K562 (cell line): ENCODE results near the gene SSBP2. TPM values are rescaled to one million over a fixed set of nuclear protein-coding genes. Genes with fewer than 3 reads are reported as not detected.

ENCODE experiments used
- ATAC-seq: fragments of 200-7000 bp; cut with Tn5 transposase; 3 replicates; pipeline ENCODE4 v1.9.1; 2020; ENCODE audit warnings: moderate library complexity
- BruUV-seq: library from RNA; stranded (reverse); fragments of 400-500 nt; replicated peaks from 2 replicates; lab custom pipeline; 2021; lab: Mats Ljungman, UMichigan
- CTCF ChIA-PET: fragments of 300-600 bp; formaldehyde crosslinking; extraction: SDS; loops from one replicate; lab custom pipeline; 2021; ENCODE audit warnings: low intra/inter-chr PET ratio; lab: Yijun Ruan, JAX
- POLR2A ChIA-PET: fragments of 300-600, 350-650 bp; sonication (Branson Sonifier 250); formaldehyde crosslinking; extraction: SDS; loops from one replicate; lab custom pipeline; 2021; ENCODE audit warnings: antibody characterized with exemption, inconsistent platforms; lab: Yijun Ruan, JAX
- DNase-seq, 4 experiments: peaks; one replicate each; pipeline versions ENCODE4 v3.0.0 to v3.0.0-alpha.2; 2011 to 2018; ENCODE audit warnings: low spot score in 3 of 4, mixed read lengths in 3 of 4; ENCODE audit errors: extremely low read depth in 1 of 4
- FAIRE-seq: peaks from 2 replicates; lab custom pipeline; 2011; peaks lifted over from hg19 to GRCh38; lab: Jason Lieb, UNC
- H2AFZ ChIP-seq: 2 replicates; pipeline ENCODE4 v1.6.0; 2011; ENCODE audit warnings: low read depth, low read length, control low read depth, inconsistent platforms
- H3K27ac ChIP-seq: fragments of 200-600 bp; 3 replicates; pipeline ENCODE4 v1.8.0; 2011; ENCODE audit warnings: low read depth, mild to moderate bottlenecking, control low read depth, inconsistent platforms, low read length, moderate library complexity, mixed read lengths; ENCODE audit errors: extremely low read depth
- H3K27me3 ChIP-seq, 2 experiments: fragments of 300-600 bp in 1 of 2; 2 replicates in 1 of 2; 3 replicates in 1 of 2; pipeline versions ENCODE4 v1.6.0 to v1.8.0; 2011; ENCODE audit warnings: inconsistent platforms in 2 of 2, low read length in 2 of 2, mild to moderate bottlenecking in 1 of 2, mixed read lengths in 1 of 2, moderate library complexity in 1 of 2; ENCODE audit not compliant: control insufficient read depth in 2 of 2, insufficient read depth in 2 of 2
- H3K36me3 ChIP-seq: fragments of 300-600 bp; 3 replicates; pipeline ENCODE4 v1.8.0; 2011; ENCODE audit warnings: mild to moderate bottlenecking, low read length, inconsistent platforms; ENCODE audit not compliant: control insufficient read depth, insufficient read depth
- H3K4me1 ChIP-seq, 2 experiments: fragments of 200-600 bp in 1 of 2; replicated peaks in 1 of 2; 2 replicates in 1 of 2; 3 replicates in 1 of 2; pipeline versions ENCODE4 v1.5.1 to v1.8.0; 2011; ENCODE audit warnings: inconsistent platforms in 2 of 2, low read length in 2 of 2, mild to moderate bottlenecking in 1 of 2, mixed read lengths in 1 of 2, moderate library complexity in 1 of 2; ENCODE audit not compliant: control insufficient read depth in 2 of 2, insufficient read depth in 2 of 2
- H3K4me2 ChIP-seq: 2 replicates; pipeline ENCODE4 v1.6.1; 2011; ENCODE audit warnings: low read length, control low read depth, inconsistent platforms, mixed read lengths; ENCODE audit not compliant: insufficient read depth
- H3K4me3 ChIP-seq: fragments of 200-600 bp; sonication (generic), shearing (Covaris generic); 2 replicates; pipeline ENCODE4 v1.5.1; 2016; ENCODE audit warnings: control low read depth, inconsistent platforms
- H3K79me2 ChIP-seq: fragments of 200-600 bp; 3 replicates; pipeline ENCODE4 v1.8.0; 2011; ENCODE audit warnings: low read length, inconsistent platforms; ENCODE audit not compliant: control insufficient read depth, insufficient read depth
- H3K9ac ChIP-seq, 2 experiments: 2 replicates each; pipeline versions ENCODE4 v1.6.0 to v1.6.1; 2011; ENCODE audit warnings: low read depth in 2 of 2, low read length in 2 of 2, control low read depth in 1 of 2, inconsistent platforms in 1 of 2, mild to moderate bottlenecking in 1 of 2, mixed read lengths in 1 of 2; ENCODE audit not compliant: insufficient read depth in 1 of 2
- H3K9me1 ChIP-seq: one replicate; pipeline ENCODE4 v1.6.0; 2011; ENCODE audit warnings: inconsistent platforms, mild to moderate bottlenecking, low read length, moderate library complexity; ENCODE audit not compliant: control insufficient read depth, insufficient read depth
- H3K9me3 ChIP-seq: replicated peaks from 2 replicates; pipeline ENCODE4 v1.5.1; 2011; ENCODE audit warnings: low read depth, low read length, inconsistent platforms; ENCODE audit not compliant: control insufficient read depth, insufficient read depth
- H4K20me1 ChIP-seq: replicated peaks from 2 replicates; pipeline ENCODE4 v1.6.1; 2011; ENCODE audit warnings: low read length, inconsistent platforms, mixed read lengths; ENCODE audit not compliant: control insufficient read depth, insufficient read depth
- CCAR2 ChIP-seq: fragments of 200-400 bp; formaldehyde crosslinking; IDR thresholded peaks from 2 replicates; pipeline ENCODE4 v1.6.1; 2017; ENCODE audit warnings: mild to moderate bottlenecking, low read depth, low read length
- DIDO1 ChIP-seq: fragments of 450-650 bp; IDR thresholded peaks from 2 replicates; pipeline ENCODE4 v1.6.1; 2016; ENCODE audit warnings: low read depth, missing biosample characterization, missing genetic modification characterization
- EP300 ChIP-seq: IDR thresholded peaks from 2 replicates; pipeline ENCODE4 v1.6.1; 2012; ENCODE audit warnings: low read length, improper control_type of control experiment
- HDGF ChIP-seq: fragments of 450-650 bp; IDR thresholded peaks from 2 replicates; pipeline ENCODE4 v1.6.1; 2016
- NELFE ChIP-seq: IDR thresholded peaks from 2 replicates; pipeline ENCODE4 v1.6.1; 2011; ENCODE audit warnings: mild to moderate bottlenecking; ENCODE audit not compliant: insufficient read depth, insufficient read length
- PHF20 ChIP-seq: fragments of 450-650 bp; IDR thresholded peaks from 2 replicates; pipeline ENCODE4 v1.6.1; 2018; ENCODE audit not compliant: partially characterized antibody
- ZBTB17 ChIP-seq: fragments of 450-650 bp; formaldehyde crosslinking; IDR thresholded peaks from 2 replicates; pipeline ENCODE4 v1.4.0; 2020; ENCODE audit warnings: mild to moderate bottlenecking
- ZNF347 ChIP-seq: fragments of 450-650 bp; formaldehyde crosslinking; IDR thresholded peaks from 2 replicates; pipeline ENCODE4 v1.4.0; 2020; ENCODE audit warnings: low read depth, mild to moderate bottlenecking, moderate library complexity
- WGBS: fragments of 100-300 bp; shearing (Covaris generic); methylation state at CpG from one replicate; pipeline ENCODE4 v1.1.6; 2016; ENCODE audit warnings: low coverage, mixed read lengths; ENCODE audit not compliant: insufficient coverage; ENCODE audit errors: missing lambda C conversion rate; 5-methylcytosine and 5-hydroxymethylcytosine counted together
- in situ Hi-C: fragments of 300-500 bp; cut with MboI; formaldehyde crosslinking; loops from 4 replicates; pipeline ENCODE4 v1.15.0; 2018; ENCODE audit warnings: inconsistent platforms, mixed read lengths
- intact Hi-C: fragments of 100-400 bp; cut with micrococcal nuclease; formaldehyde crosslinking; loops from 2 replicates; pipeline ENCODE4 v1.14.2; 2022
- polyA plus RNA-seq, 8 experiments: library from polyadenylated mRNA; depleted of rRNA in 4 of 8; stranded (reverse) in 5 of 8; unstranded in 3 of 8; fragments of >200 nt; fragmentation: Nextera tagmentation in 2 of 8; fragmentation: Illumina TruSeq in 1 of 8; extraction: Ambion mirVana in 2 of 8; extraction: Trizol in 1 of 8; gene quantifications; 2 replicates each; pipeline versions ENCODE4 v1.2.1 to v1.2.3, GENCODE V29; 2011 to 2014; ENCODE audit warnings: inconsistent platforms in 1 of 8, missing spikeins in 1 of 8
- total RNA-seq, 7 experiments: library from RNA; depleted of rRNA in 6 of 7; stranded (reverse); fragments of >200 nt in 6 of 7; fragmentation: Illumina TruSeq in 2 of 7; extraction: Trizol in 2 of 7; gene quantifications; 2 replicates each; pipeline versions ENCODE4 v1.2.1 to v1.2.3, GENCODE V29; 2011 to 2021; ENCODE audit warnings: low replicate concordance in 1 of 7
- TF ChIP-seq, protein P1 (sequence below), 2 experiments: fragments of 450-650 bp in 1 of 2; IDR thresholded peaks; 2 replicates each; pipeline ENCODE4 v1.6.1; 2011 to 2017; ENCODE audit warnings: low read depth in 2 of 2, antibody characterized with exemption in 1 of 2, borderline replicate concordance in 1 of 2, low read length in 1 of 2, mild to moderate bottlenecking in 1 of 2, mixed read lengths in 1 of 2; ENCODE audit not compliant: control insufficient read depth in 1 of 2
- TF ChIP-seq, protein P2 (sequence below), 3 experiments: IDR thresholded peaks in 2 of 3; conservative IDR thresholded peaks in 1 of 3; 2 replicates each; pipeline ENCODE4 v1.5.1; 2011 to 2012; ENCODE audit warnings: low read length in 3 of 3, mild to moderate bottlenecking in 3 of 3, control low read depth in 2 of 3, improper control_type of control experiment in 1 of 3, inconsistent platforms in 1 of 3, low read depth in 1 of 3, mixed read lengths in 1 of 3, moderate library complexity in 1 of 3; ENCODE audit not compliant: insufficient read depth in 2 of 3
- TF ChIP-seq, protein P3 (sequence below): fragments of 450-650 bp; formaldehyde crosslinking; IDR thresholded peaks from 2 replicates; pipeline ENCODE4 v1.4.0; 2020; ENCODE audit warnings: mild to moderate bottlenecking
- TF ChIP-seq, protein P4 (sequence below), 2 experiments: fragments of 150-350 bp in 1 of 2; IDR thresholded peaks; 2 replicates each; pipeline ENCODE4 v1.6.1; 2012 to 2016; ENCODE audit warnings: low read depth in 2 of 2, low read length in 2 of 2, mild to moderate bottlenecking in 1 of 2, moderate library complexity in 1 of 2

Gene SSBP2
- total and polyA plus RNA-seq, 9 of the 15 experiments (the other 6 are each of a cell fraction or from before 2014, with no cell fraction given): 22.3 to 133 (median 42.1) TPM

DNA sequence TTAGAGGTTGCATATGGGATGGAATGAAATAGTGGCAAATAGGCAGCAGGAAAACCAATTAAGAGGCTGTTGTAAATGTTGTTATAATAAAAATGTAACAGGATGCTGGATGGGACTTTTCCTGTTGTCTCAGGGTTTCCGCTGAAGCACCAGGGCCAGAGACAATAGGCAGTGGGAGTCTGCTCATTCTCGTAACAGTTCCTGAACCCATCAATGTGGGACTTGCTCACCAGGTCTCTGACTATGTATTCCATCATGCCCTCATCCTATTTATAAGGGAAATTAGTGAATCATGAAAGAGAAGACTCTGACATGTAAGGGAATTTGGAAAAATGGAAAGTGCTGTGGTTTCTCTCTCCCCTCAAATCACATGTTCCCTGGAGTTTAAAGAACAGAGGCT is 23.5 kb upstream of the SSBP2 start:
- in situ Hi-C loops: no loop called here
- FAIRE-seq (no peak), ATAC-seq (no peak)

More for the DNA sequence above, 23.5 kb upstream of the SSBP2 start:
- Histone ChIP-seq H3K36me3 (no peaks in the 10 kb centered on the region; the same call in 2 of the 3 replicates), H3K9ac (no peak overlapping the region), H3K27ac (no peak overlapping the region), H3K4me2 (no peak overlapping the region), H3K4me1 (peaks cover under 1 to 22% of the 10 kb centered on the region in 2 experiments; a peak in 3 of 5 replicates), H2AFZ (no peak overlapping the region), H3K9me1 (no peaks in the 10 kb centered on the region), H3K9me3 (no peaks in the 10 kb centered on the region)
- BruUV-seq: no TSS peak
- intact Hi-C loops: no loop called here
- 91% methylated on average over 2 of the region's 2 CpGs for WGBS
- no peak for TF ChIP-seq PHF20
- no peak for TF ChIP-seq EP300
- no peak for TF ChIP-seq ZNF347 (CRISPR knock-in tag)
- TF ChIP-seq HDGF: no peak
- TF ChIP-seq, protein P1, sequence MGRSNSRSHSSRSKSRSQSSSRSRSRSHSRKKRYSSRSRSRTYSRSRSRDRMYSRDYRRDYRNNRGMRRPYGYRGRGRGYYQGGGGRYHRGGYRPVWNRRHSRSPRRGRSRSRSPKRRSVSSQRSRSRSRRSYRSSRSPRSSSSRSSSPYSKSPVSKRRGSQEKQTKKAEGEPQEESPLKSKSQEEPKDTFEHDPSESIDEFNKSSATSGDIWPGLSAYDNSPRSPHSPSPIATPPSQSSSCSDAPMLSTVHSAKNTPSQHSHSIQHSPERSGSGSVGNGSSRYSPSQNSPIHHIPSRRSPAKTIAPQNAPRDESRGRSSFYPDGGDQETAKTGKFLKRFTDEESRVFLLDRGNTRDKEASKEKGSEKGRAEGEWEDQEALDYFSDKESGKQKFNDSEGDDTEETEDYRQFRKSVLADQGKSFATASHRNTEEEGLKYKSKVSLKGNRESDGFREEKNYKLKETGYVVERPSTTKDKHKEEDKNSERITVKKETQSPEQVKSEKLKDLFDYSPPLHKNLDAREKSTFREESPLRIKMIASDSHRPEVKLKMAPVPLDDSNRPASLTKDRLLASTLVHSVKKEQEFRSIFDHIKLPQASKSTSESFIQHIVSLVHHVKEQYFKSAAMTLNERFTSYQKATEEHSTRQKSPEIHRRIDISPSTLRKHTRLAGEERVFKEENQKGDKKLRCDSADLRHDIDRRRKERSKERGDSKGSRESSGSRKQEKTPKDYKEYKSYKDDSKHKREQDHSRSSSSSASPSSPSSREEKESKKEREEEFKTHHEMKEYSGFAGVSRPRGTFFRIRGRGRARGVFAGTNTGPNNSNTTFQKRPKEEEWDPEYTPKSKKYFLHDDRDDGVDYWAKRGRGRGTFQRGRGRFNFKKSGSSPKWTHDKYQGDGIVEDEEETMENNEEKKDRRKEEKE (IDR thresholded peaks at IDR 0.05; ENCODE audit: borderline replicate concordance in 1 of 2, control insufficient read depth in 1 of 2, low read depth in 2 of 2, low read length in 1 of 2): no peak
- TF ChIP-seq, protein P2, sequence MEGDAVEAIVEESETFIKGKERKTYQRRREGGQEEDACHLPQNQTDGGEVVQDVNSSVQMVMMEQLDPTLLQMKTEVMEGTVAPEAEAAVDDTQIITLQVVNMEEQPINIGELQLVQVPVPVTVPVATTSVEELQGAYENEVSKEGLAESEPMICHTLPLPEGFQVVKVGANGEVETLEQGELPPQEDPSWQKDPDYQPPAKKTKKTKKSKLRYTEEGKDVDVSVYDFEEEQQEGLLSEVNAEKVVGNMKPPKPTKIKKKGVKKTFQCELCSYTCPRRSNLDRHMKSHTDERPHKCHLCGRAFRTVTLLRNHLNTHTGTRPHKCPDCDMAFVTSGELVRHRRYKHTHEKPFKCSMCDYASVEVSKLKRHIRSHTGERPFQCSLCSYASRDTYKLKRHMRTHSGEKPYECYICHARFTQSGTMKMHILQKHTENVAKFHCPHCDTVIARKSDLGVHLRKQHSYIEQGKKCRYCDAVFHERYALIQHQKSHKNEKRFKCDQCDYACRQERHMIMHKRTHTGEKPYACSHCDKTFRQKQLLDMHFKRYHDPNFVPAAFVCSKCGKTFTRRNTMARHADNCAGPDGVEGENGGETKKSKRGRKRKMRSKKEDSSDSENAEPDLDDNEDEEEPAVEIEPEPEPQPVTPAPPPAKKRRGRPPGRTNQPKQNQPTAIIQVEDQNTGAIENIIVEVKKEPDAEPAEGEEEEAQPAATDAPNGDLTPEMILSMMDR (IDR thresholded peaks at IDR 0.05 in 2 of 3, conservative IDR thresholded peaks at IDR 0.05 in 1 of 3; ENCODE audit: insufficient read depth in 2 of 3, low read depth in 1 of 3, low read length in 3 of 3): no peak
- no peak for TF ChIP-seq NELFE
- TF ChIP-seq, protein P3, sequence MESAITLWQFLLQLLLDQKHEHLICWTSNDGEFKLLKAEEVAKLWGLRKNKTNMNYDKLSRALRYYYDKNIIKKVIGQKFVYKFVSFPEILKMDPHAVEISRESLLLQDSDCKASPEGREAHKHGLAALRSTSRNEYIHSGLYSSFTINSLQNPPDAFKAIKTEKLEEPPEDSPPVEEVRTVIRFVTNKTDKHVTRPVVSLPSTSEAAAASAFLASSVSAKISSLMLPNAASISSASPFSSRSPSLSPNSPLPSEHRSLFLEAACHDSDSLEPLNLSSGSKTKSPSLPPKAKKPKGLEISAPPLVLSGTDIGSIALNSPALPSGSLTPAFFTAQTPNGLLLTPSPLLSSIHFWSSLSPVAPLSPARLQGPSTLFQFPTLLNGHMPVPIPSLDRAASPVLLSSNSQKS (CRISPR knock-in tag): no peak
- TF ChIP-seq CCAR2: no peak
- TF ChIP-seq DIDO1 (tag): no peak
- TF ChIP-seq ZBTB17: no peak
- TF ChIP-seq, protein P4, sequence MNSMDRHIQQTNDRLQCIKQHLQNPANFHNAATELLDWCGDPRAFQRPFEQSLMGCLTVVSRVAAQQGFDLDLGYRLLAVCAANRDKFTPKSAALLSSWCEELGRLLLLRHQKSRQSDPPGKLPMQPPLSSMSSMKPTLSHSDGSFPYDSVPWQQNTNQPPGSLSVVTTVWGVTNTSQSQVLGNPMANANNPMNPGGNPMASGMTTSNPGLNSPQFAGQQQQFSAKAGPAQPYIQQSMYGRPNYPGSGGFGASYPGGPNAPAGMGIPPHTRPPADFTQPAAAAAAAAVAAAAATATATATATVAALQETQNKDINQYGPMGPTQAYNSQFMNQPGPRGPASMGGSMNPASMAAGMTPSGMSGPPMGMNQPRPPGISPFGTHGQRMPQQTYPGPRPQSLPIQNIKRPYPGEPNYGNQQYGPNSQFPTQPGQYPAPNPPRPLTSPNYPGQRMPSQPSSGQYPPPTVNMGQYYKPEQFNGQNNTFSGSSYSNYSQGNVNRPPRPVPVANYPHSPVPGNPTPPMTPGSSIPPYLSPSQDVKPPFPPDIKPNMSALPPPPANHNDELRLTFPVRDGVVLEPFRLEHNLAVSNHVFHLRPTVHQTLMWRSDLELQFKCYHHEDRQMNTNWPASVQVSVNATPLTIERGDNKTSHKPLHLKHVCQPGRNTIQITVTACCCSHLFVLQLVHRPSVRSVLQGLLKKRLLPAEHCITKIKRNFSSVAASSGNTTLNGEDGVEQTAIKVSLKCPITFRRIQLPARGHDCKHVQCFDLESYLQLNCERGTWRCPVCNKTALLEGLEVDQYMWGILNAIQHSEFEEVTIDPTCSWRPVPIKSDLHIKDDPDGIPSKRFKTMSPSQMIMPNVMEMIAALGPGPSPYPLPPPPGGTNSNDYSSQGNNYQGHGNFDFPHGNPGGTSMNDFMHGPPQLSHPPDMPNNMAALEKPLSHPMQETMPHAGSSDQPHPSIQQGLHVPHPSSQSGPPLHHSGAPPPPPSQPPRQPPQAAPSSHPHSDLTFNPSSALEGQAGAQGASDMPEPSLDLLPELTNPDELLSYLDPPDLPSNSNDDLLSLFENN (IDR thresholded peaks at IDR 0.05; ENCODE audit: low read depth in 2 of 2, low read length in 2 of 2): no peak
- TF ChIP-seq, all 486 proteins: peak for 0
- ChIA-PET POLR2A (interaction anchor here (0.6 to 3.8 kb wide), 2 partner anchors 12 to 30 kb away, joined by 4 to 35 read pairs; no protein-coding TSS in a partner anchor), CTCF (interaction anchor here (0.7 kb wide), 1 partner anchor 268 kb away, joined by 3 read pairs; no protein-coding TSS in a partner anchor)
- Histone ChIP-seq H3K79me2 (no peaks in the 10 kb centered on the region), H3K27me3 (no peaks in the 10 kb centered on the region), H3K4me3 (no peak overlapping the region), H4K20me1 (no peaks in the 10 kb centered on the region)
- no peak for DNase-seq
